HEK293 (cell line): ENCODE data around the gene TCEAL8.
A peak's percentile ranks its signal among the peaks of the same experiment; 100 is the strongest.

Source experiments
- IKZF3 ChIP-seq: fragments of 450-650 bp; IDR thresholded peaks from 2 replicates; pipeline ENCODE4 v1.5.0; 2018; ENCODE audit warnings: missing biosample characterization, mild to moderate bottlenecking, missing genetic modification characterization, moderate library complexity
- KLF1 ChIP-seq: fragments of 450-650 bp; formaldehyde crosslinking; IDR thresholded peaks from 2 replicates; pipeline ENCODE4 v1.5.1; 2016; ENCODE audit warnings: missing biosample characterization, missing genetic modification characterization
- PATZ1 ChIP-seq: fragments of 450-650 bp; formaldehyde crosslinking; IDR thresholded peaks from 2 replicates; pipeline ENCODE4 v1.5.1; 2016; ENCODE audit warnings: missing biosample characterization, missing genetic modification characterization
- PRDM2 ChIP-seq: fragments of 450-650 bp; formaldehyde crosslinking; IDR thresholded peaks from 2 replicates; pipeline ENCODE4 v1.5.1; 2016; ENCODE audit warnings: missing biosample characterization, missing genetic modification characterization, borderline replicate concordance
- PRDM4 ChIP-seq: fragments of 450-650 bp; formaldehyde crosslinking; IDR thresholded peaks from 2 replicates; pipeline ENCODE4 v1.5.1; 2017; ENCODE audit warnings: missing biosample characterization, missing genetic modification characterization
- TSHZ1 ChIP-seq: fragments of 450-650 bp; formaldehyde crosslinking; IDR thresholded peaks from 2 replicates; pipeline ENCODE4 v1.5.1; 2016; ENCODE audit warnings: missing biosample characterization, missing genetic modification characterization, borderline replicate concordance
- ZBTB26 ChIP-seq: fragments of 450-650 bp; formaldehyde crosslinking; optimal IDR thresholded peaks from 2 replicates; pipeline ENCODE3; 2016; ENCODE audit warnings: missing biosample characterization, mild to moderate bottlenecking, missing genetic modification characterization
- ZNF133 ChIP-seq: fragments of 450-650 bp; formaldehyde crosslinking; IDR thresholded peaks from 2 replicates; pipeline ENCODE4 v1.5.1; 2016; ENCODE audit warnings: missing biosample characterization, missing genetic modification characterization
- ZNF140 ChIP-seq: fragments of 450-650 bp; formaldehyde crosslinking; IDR thresholded peaks from 2 replicates; pipeline ENCODE4 v1.5.1; 2016; ENCODE audit warnings: missing biosample characterization, missing genetic modification characterization
- ZNF341 ChIP-seq: fragments of 450-650 bp; formaldehyde crosslinking; IDR thresholded peaks from 2 replicates; pipeline ENCODE4; 2016; ENCODE audit warnings: low read depth, missing biosample characterization, missing genetic modification characterization
- ZNF350 ChIP-seq: fragments of 450-650 bp; formaldehyde crosslinking; IDR thresholded peaks from 2 replicates; pipeline ENCODE4 v1.5.0; 2017; ENCODE audit warnings: missing biosample characterization, mild to moderate bottlenecking, missing genetic modification characterization
- ZNF398 ChIP-seq: fragments of 450-650 bp; formaldehyde crosslinking; IDR thresholded peaks from 2 replicates; pipeline ENCODE4 v1.5.1; 2017; ENCODE audit warnings: missing biosample characterization, missing genetic modification characterization
- ZNF513 ChIP-seq: fragments of 450-650 bp; IDR thresholded peaks from 2 replicates; pipeline ENCODE4 v1.5.1; 2018; ENCODE audit warnings: missing biosample characterization, missing genetic modification characterization
- ZNF561 ChIP-seq: fragments of 450-650 bp; IDR thresholded peaks from 2 replicates; pipeline ENCODE4 v1.5.1; 2018; ENCODE audit warnings: missing biosample characterization, missing genetic modification characterization, borderline replicate concordance
- ZNF610 ChIP-seq: fragments of 450-650 bp; formaldehyde crosslinking; IDR thresholded peaks from 2 replicates; pipeline ENCODE4 v1.5.1; 2016; ENCODE audit warnings: missing biosample characterization, missing genetic modification characterization, borderline replicate concordance
- ZNF623 ChIP-seq: fragments of 450-650 bp; formaldehyde crosslinking; IDR thresholded peaks from 2 replicates; pipeline ENCODE4 v1.5.1; 2016; ENCODE audit warnings: missing biosample characterization, missing genetic modification characterization
- ZNF629 ChIP-seq: fragments of 450-650 bp; formaldehyde crosslinking; IDR thresholded peaks from 2 replicates; pipeline ENCODE4 v1.5.1; 2017; ENCODE audit warnings: missing biosample characterization, missing genetic modification characterization
- ZNF654 ChIP-seq: fragments of 450-650 bp; formaldehyde crosslinking; IDR thresholded peaks from 2 replicates; pipeline ENCODE4 v1.5.1; 2016; ENCODE audit warnings: low read depth, missing biosample characterization, missing genetic modification characterization
- ZNF677 ChIP-seq: fragments of 450-650 bp; IDR thresholded peaks from 2 replicates; pipeline ENCODE4 v1.5.0; 2018; ENCODE audit warnings: missing biosample characterization, mild to moderate bottlenecking, missing genetic modification characterization, moderate library complexity

The TCEAL8 gene

GRCh38 chrX:103214870-103215424 is 40.0 kb downstream of the TCEAL8 start, which contains the start of gene BEX4 (continued):
- no peak for TF ChIP-seq ZNF610 (tag by site-specific recombination)
- no peak for TF ChIP-seq ZNF623 (tag by site-specific recombination)
- TF ChIP-seq ZBTB26 (tag by site-specific recombination) = peak; percentile 26
- no peak for TF ChIP-seq ZNF350 (tag by site-specific recombination)
- TF ChIP-seq ZNF561 (tag by site-specific recombination) = peak; percentile 32; the same call in 1 of the 2 replicates
- no peak; the same call in 1 of the 2 replicates for TF ChIP-seq KLF1 (tag by site-specific recombination)
- no peak for TF ChIP-seq PRDM2
- no peak for TF ChIP-seq ZNF654 (tag by site-specific recombination)
- no peak for TF ChIP-seq ZNF140 (tag by site-specific recombination)
- no peak for TF ChIP-seq PRDM4 (tag by site-specific recombination)
- no peak for TF ChIP-seq TSHZ1
- TF ChIP-seq ZNF629 = peak; percentile 76
- TF ChIP-seq ZNF398 (tag by site-specific recombination) = no peak
- no peak for TF ChIP-seq ZNF513
- TF ChIP-seq ZNF133 (tag by site-specific recombination) = no peak
- no peak for TF ChIP-seq IKZF3
- TF ChIP-seq PATZ1 (tag by site-specific recombination) = peak; percentile 68
- TF ChIP-seq ZNF341 (tag by site-specific recombination) = peak; percentile 66
- TF ChIP-seq ZNF677 (tag by site-specific recombination) = no peak
